BLaER1 treated with 17β-estradiol and CSF1 and Interleukin-3, amounts not matched to agents 10 nM and 100 nM (cell line): ENCODE data around the gene PNPO.

ENCODE experiments used
- H3K27ac ChIP-seq, 11 experiments: shearing (Covaris generic); formaldehyde crosslinking; 2 replicates each; pipeline ENCODE4 v1.8.1; 2022
- H3K27me3 ChIP-seq, 11 experiments: shearing (Covaris generic); formaldehyde crosslinking; 2 replicates each; pipeline ENCODE4 v1.8.1; 2022
- H3K36me3 ChIP-seq, 11 experiments: shearing (Covaris generic); formaldehyde crosslinking; 2 replicates each; pipeline ENCODE4 v1.8.1; 2022
- H3K4me1 ChIP-seq, 10 experiments: shearing (Covaris generic); formaldehyde crosslinking; 2 replicates each; pipeline ENCODE4 v1.8.1; 2022
- H3K4me2 ChIP-seq, 11 experiments: shearing (Covaris generic); formaldehyde crosslinking; 2 replicates each; pipeline ENCODE4 v1.8.1; 2022
- H3K4me3 ChIP-seq, 10 experiments: shearing (Covaris generic); formaldehyde crosslinking; 2 replicates each; pipeline ENCODE4 v1.8.1; 2022
- H3K9ac ChIP-seq, 11 experiments: shearing (Covaris generic); formaldehyde crosslinking; 2 replicates each; pipeline ENCODE4 v1.8.1; 2022
- H3K9me3 ChIP-seq, 11 experiments: shearing (Covaris generic); formaldehyde crosslinking; replicated peaks in 1 of 11; 2 replicates each; pipeline ENCODE4 v1.8.1; 2022
- H4K20me1 ChIP-seq, 11 experiments: shearing (Covaris generic); formaldehyde crosslinking; 2 replicates each; pipeline ENCODE4 v1.8.1; 2022
- Cebpa-rat ChIP-seq, 11 experiments: shearing (Covaris generic); IDR thresholded peaks; 2 replicates each; pipeline ENCODE4 v1.8.1; 2022

Gene PNPO

GRCh38 chr17:47942096-47942510 lies 732 bp downstream of the PNPO start:
- Histone ChIP-seq H3K4me1 (peaks cover 41 to 70% (median 62%) of the 10 kb centered on the region in 10 experiments), H3K9ac (peak overlapping the region; percentile 66 to 89 (median 82)), H3K27me3 (no peaks in the 10 kb centered on the region), H3K4me3 (peak overlapping the region; percentile 67 to 89 (median 79)), H3K9me3 (peaks cover 0 to 12% (median 6%) of the 10 kb centered on the region in 11 experiments; a peak in 9 of 22 replicates), H4K20me1 (no peaks in the 10 kb centered on the region), H3K36me3 (peaks cover 0 to 36% (median 18%) of the 10 kb centered on the region in 11 experiments; a peak in 16 of 22 replicates), H3K27ac (peak overlapping the region in 10 of 11 experiments; percentile 69 to 84 (median 78); a peak in 20 of 22 replicates), H3K4me2 (peak overlapping the region; percentile 91 to 98 (median 95))
- no peak for TF ChIP-seq Cebpa-rat (IDR thresholded peaks at IDR 0.05)

DNA sequence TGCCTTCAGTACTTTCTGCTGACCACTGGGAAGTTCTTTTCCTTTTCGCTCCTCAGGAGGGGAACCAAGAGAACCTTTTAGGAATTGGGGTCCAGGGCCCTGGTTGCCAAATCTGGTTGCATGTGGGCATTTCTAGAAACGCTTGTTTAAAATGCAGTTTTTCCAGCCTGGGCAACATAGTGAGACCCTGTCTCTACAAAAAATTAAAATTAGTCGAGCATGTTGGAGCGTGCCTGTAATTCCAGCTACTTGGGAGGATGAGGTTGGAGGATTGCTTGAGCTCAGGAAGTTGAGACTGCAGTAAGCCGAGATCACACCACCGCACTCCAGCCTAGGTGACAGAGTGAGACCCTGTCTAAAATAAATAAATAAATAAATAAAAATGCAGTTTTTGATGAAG lies 1.2 kb downstream of the PNPO start:
- H3K9me3 ChIP-seq = peaks cover 0 to 12% (median 6%) of the 10 kb centered on the region in 11 experiments; a peak in 9 of 22 replicates
- peak overlapping the region; percentile 66 to 89 (median 82); a peak in 20 of 22 replicates for H3K9ac ChIP-seq
- no peaks in the 10 kb centered on the region for H4K20me1 ChIP-seq
- peaks cover 41 to 72% (median 62%) of the 10 kb centered on the region in 10 experiments for H3K4me1 ChIP-seq
- H3K27me3 ChIP-seq = no peaks in the 10 kb centered on the region
- H3K4me3 ChIP-seq = peak overlapping the region; percentile 67 to 89 (median 79); a peak in 19 of 20 replicates
- H3K4me2 ChIP-seq = peak overlapping the region; percentile 91 to 98 (median 95)
- H3K27ac ChIP-seq = peak overlapping the region in 7 of 11 experiments; percentile 76 to 81 (median 79); a peak in 9 of 22 replicates
- TF ChIP-seq Cebpa-rat (IDR thresholded peaks at IDR 0.05) = no peak
- H3K36me3 ChIP-seq = peaks cover 0 to 36% (median 19%) of the 10 kb centered on the region in 11 experiments; a peak in 16 of 22 replicates

DNA sequence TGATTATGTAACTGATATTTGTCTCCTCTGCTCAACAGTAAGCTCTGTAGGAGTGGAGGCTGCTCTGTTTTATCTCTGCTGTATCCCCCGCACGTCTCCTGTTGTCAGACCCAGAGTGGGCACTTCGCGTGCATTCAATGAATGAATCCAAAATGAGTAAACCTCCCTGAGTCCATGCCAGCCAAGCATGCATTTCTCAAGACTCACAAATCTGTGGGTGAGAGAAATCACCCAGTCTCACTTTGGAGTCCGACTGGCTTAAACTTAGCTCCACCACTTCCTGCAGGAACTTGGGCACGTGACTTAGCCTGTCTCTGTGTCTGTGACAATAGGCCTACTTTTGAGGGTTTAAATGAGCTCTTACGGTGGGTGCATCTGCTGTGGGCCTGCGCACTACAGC lies 3.7 kb downstream of the PNPO start:
- Histone ChIP-seq H3K4me1 (peaks cover 60 to 94% (median 81%) of the 10 kb centered on the region in 10 experiments), H3K9me3 (peaks cover 0 to 11% (median 6%) of the 10 kb centered on the region in 11 experiments; a peak in 9 of 22 replicates), H3K27me3 (no peaks in the 10 kb centered on the region), H3K4me3 (no peak overlapping the region), H3K27ac (peak overlapping the region in 10 of 11 experiments; percentile 45 to 72 (median 66); a peak in 19 of 22 replicates), H4K20me1 (no peaks in the 10 kb centered on the region), H3K36me3 (peaks cover 6 to 51% (median 22%) of the 10 kb centered on the region in 11 experiments; a peak in 17 of 22 replicates), H3K9ac (peak overlapping the region; percentile 6 to 66 (median 31); a peak in 16 of 22 replicates), H3K4me2 (peak overlapping the region; percentile 54 to 98 (median 67))
- no peak for TF ChIP-seq Cebpa-rat (IDR thresholded peaks at IDR 0.05)

- H3K27ac ChIP-seq = peak overlapping the region; percentile 30 to 72 (median 64); a peak in 20 of 22 replicates
- no peaks in the 10 kb centered on the region for H4K20me1 ChIP-seq
- peaks cover 6 to 59% (median 25%) of the 10 kb centered on the region in 11 experiments; a peak in 17 of 22 replicates for H3K36me3 ChIP-seq
- no peaks in the 10 kb centered on the region for H3K27me3 ChIP-seq
- H3K4me3 ChIP-seq = 0 out of 20 replicates have a peak overlapping the region, but pooled peaks of 1 of the 10 experiments have one; percentile 13
- no peak for TF ChIP-seq Cebpa-rat (IDR thresholded peaks at IDR 0.05)
- peak overlapping the region; percentile 54 to 98 (median 67) for H3K4me2 ChIP-seq
- peaks cover 54 to 90% (median 76%) of the 10 kb centered on the region in 10 experiments for H3K4me1 ChIP-seq
- H3K9ac ChIP-seq = peak overlapping the region; percentile 6 to 66 (median 31); a peak in 15 of 22 replicates
- H3K9me3 ChIP-seq = peaks cover 0 to 3% (median under 1%) of the 10 kb centered on the region in 11 experiments; a peak in 8 of 22 replicates
Observed at GRCh38 chr17:47945529-47946508, 4.4 kb downstream of the PNPO start.

GRCh38 chr17:47946516-47946915 lies 5.1 kb downstream of the PNPO start:
- no peak overlapping the region for H3K4me3 ChIP-seq
- no peak overlapping the region for H3K9ac ChIP-seq
- peak overlapping the region in 10 of 11 experiments; percentile 54 to 98 (median 68); a peak in 16 of 22 replicates for H3K4me2 ChIP-seq
- H3K9me3 ChIP-seq = no peaks in the 10 kb centered on the region
- H3K27ac ChIP-seq = peak overlapping the region in 8 of 11 experiments; percentile 30 to 72 (median 63); a peak in 12 of 22 replicates
- H3K36me3 ChIP-seq = peaks cover 6 to 60% (median 25%) of the 10 kb centered on the region in 11 experiments; a peak in 17 of 22 replicates
- H4K20me1 ChIP-seq = no peaks in the 10 kb centered on the region
- H3K4me1 ChIP-seq = peaks cover 51 to 94% (median 72%) of the 10 kb centered on the region in 10 experiments
- no peaks in the 10 kb centered on the region for H3K27me3 ChIP-seq
- no peak for TF ChIP-seq Cebpa-rat (IDR thresholded peaks at IDR 0.05)

GRCh38 chr17:47946929-47947397 lies 5.6 kb downstream of the PNPO start:
- Histone ChIP-seq H3K27ac (peak overlapping the region in 2 of 11 experiments; percentile 47 to 63; a peak in 3 of 22 replicates), H3K9ac (no peak overlapping the region), H3K4me3 (no peak overlapping the region), H3K36me3 (peaks cover 6 to 60% (median 25%) of the 10 kb centered on the region in 11 experiments; a peak in 17 of 22 replicates), H3K4me2 (peak overlapping the region in 4 of 11 experiments; percentile 90 to 98 (median 96); a peak in 6 of 22 replicates), H3K27me3 (no peaks in the 10 kb centered on the region), H3K9me3 (no peaks in the 10 kb centered on the region), H4K20me1 (no peaks in the 10 kb centered on the region), H3K4me1 (peaks cover 47 to 97% (median 67%) of the 10 kb centered on the region in 10 experiments)
- no peak for TF ChIP-seq Cebpa-rat (IDR thresholded peaks at IDR 0.05)

GRCh38 chr17:47948706-47949196 lies 7.4 kb downstream of the PNPO start:
- Histone ChIP-seq H3K4me1 (peaks cover 38 to 87% (median 50%) of the 10 kb centered on the region in 10 experiments), H3K27ac (peak overlapping the region in 2 of 11 experiments; percentile 48 to 51; a peak in 4 of 22 replicates), H3K4me3 (peak overlapping the region in 2 of 10 experiments; percentile 4 to 37; a peak in 1 of 20 replicates), H3K27me3 (no peaks in the 10 kb centered on the region), H4K20me1 (no peaks in the 10 kb centered on the region), H3K9ac (peak overlapping the region in 10 of 11 experiments; percentile 32 to 62 (median 42); a peak in 13 of 22 replicates), H3K36me3 (peaks cover 6 to 53% (median 25%) of the 10 kb centered on the region in 11 experiments; a peak in 17 of 22 replicates), H3K4me2 (peak overlapping the region; percentile 64 to 87 (median 78)), H3K9me3 (no peaks in the 10 kb centered on the region)
- no peak for TF ChIP-seq Cebpa-rat (IDR thresholded peaks at IDR 0.05)

DNA sequence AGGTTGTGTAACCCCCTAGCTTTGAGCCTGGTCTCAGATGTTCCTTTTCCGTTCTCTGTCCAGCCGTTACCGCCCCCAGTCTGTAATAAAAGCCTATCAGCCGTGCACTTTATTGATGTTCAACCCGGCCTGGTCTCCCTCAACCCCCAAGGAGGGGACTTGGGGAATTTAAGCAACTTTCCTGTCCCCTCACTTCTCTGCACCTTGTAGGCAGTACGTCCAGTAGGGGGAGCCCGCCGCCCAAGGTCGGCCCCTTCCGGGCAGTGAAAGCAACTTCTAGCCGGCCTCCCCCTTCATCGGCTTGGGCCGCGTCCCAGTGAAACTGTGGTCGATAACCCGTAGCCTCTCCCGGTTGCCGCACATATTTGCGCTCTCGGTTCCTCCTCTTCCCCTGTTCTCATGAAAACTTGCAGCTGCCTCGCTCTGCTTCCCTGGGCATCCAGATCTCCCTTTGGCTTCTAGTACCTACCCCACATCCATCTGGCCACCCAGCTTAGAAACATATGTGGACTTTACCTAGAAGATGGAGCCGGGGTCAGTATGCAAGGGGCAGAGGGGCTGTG lies 7.9 kb downstream of the PNPO start:
- H3K4me1 ChIP-seq = peaks cover 37 to 82% (median 47%) of the 10 kb centered on the region in 10 experiments
- TF ChIP-seq Cebpa-rat (IDR thresholded peaks at IDR 0.05) = no peak
- H3K4me3 ChIP-seq = peak overlapping the region in 6 of 10 experiments; percentile 2 to 37 (median 15); a peak in 6 of 20 replicates
- H3K4me2 ChIP-seq = peak overlapping the region; percentile 64 to 87 (median 78)
- no peaks in the 10 kb centered on the region for H3K9me3 ChIP-seq
- peaks cover 6 to 49% (median 25%) of the 10 kb centered on the region in 11 experiments; a peak in 17 of 22 replicates for H3K36me3 ChIP-seq
- H4K20me1 ChIP-seq = no peaks in the 10 kb centered on the region
- H3K9ac ChIP-seq = peak overlapping the region; percentile 8 to 62 (median 41); a peak in 17 of 22 replicates
- H3K27ac ChIP-seq = peak overlapping the region in 7 of 11 experiments; percentile 41 to 57 (median 48); a peak in 11 of 22 replicates
- no peaks in the 10 kb centered on the region for H3K27me3 ChIP-seq
